ENCODE data around the gene P2RY2. TPM values are rescaled to one million over a fixed set of nuclear protein-coding genes. Genes with fewer than 3 reads are reported as not detected.

The P2RY2 gene
- total RNA-seq, 2 donors from 2014 or later: 2.0 to 2.1 TPM

GRCh38 chr11:73200256-73200655 lies 17.8 kb upstream of the P2RY2 start:
- H3K36me3 ChIP-seq (replicated peaks in 1 of 2; ENCODE audit: insufficient read depth in 1 of 2, low read depth in 2 of 2): no peaks in the 10 kb centered on the region
- H3K27ac ChIP-seq: no peak overlapping the region
- H3K9me3 ChIP-seq: no peaks in the 10 kb centered on the region
- TF ChIP-seq POLR2A (IDR thresholded peaks at IDR 0.05): no peak
- TF ChIP-seq CTCF (IDR thresholded peaks at IDR 0.05): no peak
- DNase-seq: no peak
- intact Hi-C loops (cut with DNase I): no loop called here
- peaks cover 7% of the 10 kb centered on the region for H3K4me1 ChIP-seq
- H3K27me3 ChIP-seq: no peaks in the 10 kb centered on the region
- no peak overlapping the region for H3K4me3 ChIP-seq
- ATAC-seq: no peak

- ATAC-seq (no peak), DNase-seq (no peak)
- no peak overlapping the region for H3K27ac ChIP-seq
- peaks cover 7% of the 10 kb centered on the region for H3K4me1 ChIP-seq
- no peaks in the 10 kb centered on the region for H3K27me3 ChIP-seq
- no peak overlapping the region for H3K4me3 ChIP-seq
- no peak for TF ChIP-seq CTCF (IDR thresholded peaks at IDR 0.05)
- TF ChIP-seq POLR2A (IDR thresholded peaks at IDR 0.05): no peak
- 74 to 79% methylated on average over 3 to 6 of the region's 6 CpGs for WGBS, 2 donors
- intact Hi-C loops (cut with DNase I): no loop called here
- no peaks in the 10 kb centered on the region for H3K9me3 ChIP-seq
- no peaks in the 10 kb centered on the region for H3K36me3 ChIP-seq (replicated peaks in 1 of 2; ENCODE audit: insufficient read depth in 1 of 2, low read depth in 2 of 2)
These were observed 16.8 kb upstream of the P2RY2 start for GRCh38 chr11:73201249-73201648.

GRCh38 chr11:73201888-73202780 lies 15.9 kb upstream of the P2RY2 start:
- H3K27me3 ChIP-seq: no peaks in the 10 kb centered on the region
- no peak for ATAC-seq
- H3K36me3 ChIP-seq (replicated peaks in 1 of 2; ENCODE audit: insufficient read depth in 1 of 2, low read depth in 2 of 2): no peaks in the 10 kb centered on the region
- H3K4me1 ChIP-seq: peaks cover 7% of the 10 kb centered on the region
- no peaks in the 10 kb centered on the region for H3K9me3 ChIP-seq
- H3K27ac ChIP-seq: no peak overlapping the region
- no peak overlapping the region for H3K4me3 ChIP-seq
- WGBS, 2 donors: 86 to 94% methylated on average over 8 of the region's 8 CpGs
- intact Hi-C loops (cut with DNase I): no loop called here
- DNase-seq: no peak
- TF ChIP-seq CTCF (IDR thresholded peaks at IDR 0.05) (no peak), POLR2A (IDR thresholded peaks at IDR 0.05) (no peak)

- Histone ChIP-seq H3K4me3 (no peak overlapping the region), H3K9me3 (no peaks in the 10 kb centered on the region), H3K27ac (no peak overlapping the region), H3K27me3 (no peaks in the 10 kb centered on the region), H3K36me3 (replicated peaks in 1 of 2; ENCODE audit: insufficient read depth in 1 of 2, low read depth in 2 of 2) (no peaks in the 10 kb centered on the region), H3K4me1 (peaks cover 6% of the 10 kb centered on the region)
- 77 to 79% methylated on average over 6 of the region's 6 CpGs for WGBS, 2 donors
- DNase-seq (no peak), ATAC-seq (no peak)
- intact Hi-C loops (cut with DNase I): no loop called here
- TF ChIP-seq POLR2A (IDR thresholded peaks at IDR 0.05): no peak
- TF ChIP-seq CTCF (IDR thresholded peaks at IDR 0.05): no peak
These were observed 14.8 kb upstream of the P2RY2 start for GRCh38 chr11:73203322-73203721.

GRCh38 chr11:73203790-73204189 lies 14.3 kb upstream of the P2RY2 start:
- TF ChIP-seq POLR2A (IDR thresholded peaks at IDR 0.05) (no peak), CTCF (IDR thresholded peaks at IDR 0.05) (no peak)
- ATAC-seq (no peak), DNase-seq (no peak)
- no peak overlapping the region for H3K4me3 ChIP-seq
- WGBS, 2 donors: 68 to 81% methylated on average over 4 of the region's 4 CpGs
- no peaks in the 10 kb centered on the region for H3K9me3 ChIP-seq
- H3K27ac ChIP-seq: no peak overlapping the region
- H3K36me3 ChIP-seq (replicated peaks in 1 of 2; ENCODE audit: insufficient read depth in 1 of 2, low read depth in 2 of 2): no peaks in the 10 kb centered on the region
- intact Hi-C loops (cut with DNase I): no loop called here
- H3K27me3 ChIP-seq: no peaks in the 10 kb centered on the region
- peaks cover 1% of the 10 kb centered on the region for H3K4me1 ChIP-seq
